ENCODE data around the gene SLC39A7. TPM values are rescaled to one million over a fixed set of nuclear protein-coding genes. Genes with fewer than 3 reads are reported as not detected.

Gene SLC39A7
- total and polyA plus RNA-seq, 4 donors = 8.9 to 112 (median 71.1) TPM

GRCh38 chr6:33171016-33171879 is 29.4 kb upstream of the SLC39A7 start:
- Histone ChIP-seq H3K36me3 (ENCODE audit: control insufficient read depth in 4 of 4, insufficient read depth in 3 of 4, low read depth in 1 of 4, low read length in 3 of 4) (no peaks in the 10 kb centered on the region), H3K9ac (ENCODE audit: low read depth in 1 of 2, low read length in 2 of 2) (no peak overlapping the region), H3K4me1 (ENCODE audit: control insufficient read depth in 4 of 4, insufficient read depth in 4 of 4, low read length in 3 of 4) (no peaks in the 10 kb centered on the region), H3K9me3 (ENCODE audit: control insufficient read depth in 4 of 4, low read length in 3 of 4) (no peaks in the 10 kb centered on the region), H3K27me3 (ENCODE audit: control insufficient read depth in 4 of 4, insufficient read depth in 4 of 4, low read length in 3 of 4) (no peaks in the 10 kb centered on the region), H3K4me3 (ENCODE audit: low read depth in 1 of 3, low read length in 3 of 3) (no peak overlapping the region), H3K27ac (ENCODE audit: low read depth in 1 of 2, low read length in 2 of 2) (no peak overlapping the region)
- WGBS = 80% methylated on average over 11 of the region's 11 CpGs
- TF ChIP-seq ATF3 (IDR thresholded peaks at IDR 0.05) = no peak
- TF ChIP-seq RXRA (IDR thresholded peaks at IDR 0.05) = no peak
- TF ChIP-seq FOXA2 (IDR thresholded peaks at IDR 0.05) = no peak
- no peak for TF ChIP-seq MAX (IDR thresholded peaks at IDR 0.05)
- TF ChIP-seq NR2F2 (IDR thresholded peaks at IDR 0.05) = no peak
- no peak for TF ChIP-seq REST (IDR thresholded peaks at IDR 0.05)
- no peak for TF ChIP-seq TAF1 (conservative IDR thresholded peaks at IDR 0.05)
- DNase-seq (ENCODE audit: low spot score) = no peak

GRCh38 chr6:33171880-33172687 is 28.6 kb upstream of the SLC39A7 start:
- no peak overlapping the region for H3K9ac ChIP-seq (ENCODE audit: low read depth in 1 of 2, low read length in 2 of 2)
- H3K27me3 ChIP-seq (ENCODE audit: control insufficient read depth in 4 of 4, insufficient read depth in 4 of 4, low read length in 3 of 4) = no peaks in the 10 kb centered on the region
- H3K9me3 ChIP-seq (ENCODE audit: control insufficient read depth in 4 of 4, low read length in 3 of 4) = no peaks in the 10 kb centered on the region
- WGBS = 64% methylated on average over 8 of the region's 8 CpGs
- no peak overlapping the region for H3K4me3 ChIP-seq (ENCODE audit: low read depth in 1 of 3, low read length in 3 of 3)
- no peak for DNase-seq (ENCODE audit: low spot score)
- H3K4me1 ChIP-seq (ENCODE audit: control insufficient read depth in 4 of 4, insufficient read depth in 4 of 4, low read length in 3 of 4) = no peaks in the 10 kb centered on the region
- H3K36me3 ChIP-seq (ENCODE audit: control insufficient read depth in 4 of 4, insufficient read depth in 3 of 4, low read depth in 1 of 4, low read length in 3 of 4) = no peaks in the 10 kb centered on the region
- no peak overlapping the region for H3K27ac ChIP-seq (ENCODE audit: low read depth in 1 of 2, low read length in 2 of 2)
- TF ChIP-seq RXRA (IDR thresholded peaks at IDR 0.05) (no peak), NR2F2 (IDR thresholded peaks at IDR 0.05) (no peak), JUND (IDR thresholded peaks at IDR 0.05) (no peak), TAF1 (conservative IDR thresholded peaks at IDR 0.05) (no peak), SP1 (IDR thresholded peaks at IDR 0.05) (no peak), CTCF (IDR thresholded peaks at IDR 0.05; ENCODE audit: low read depth, low read length, missing input control) (no peak), EGR1 (IDR thresholded peaks at IDR 0.05; ENCODE audit: low read depth in 2 of 2) (no peak), HNF4A (conservative IDR thresholded peaks at IDR 0.05) (no peak), ZBTB33 (IDR thresholded peaks at IDR 0.05) (no peak), MAX (IDR thresholded peaks at IDR 0.05) (no peak), REST (IDR thresholded peaks at IDR 0.05) (no peak), YY1 (IDR thresholded peaks at IDR 0.05) (no peak), RAD21 (IDR thresholded peaks at IDR 0.05) (no peak), FOXA1 (IDR thresholded peaks at IDR 0.05) (no peak), FOXA2 (IDR thresholded peaks at IDR 0.05) (no peak), GABPA (IDR thresholded peaks at IDR 0.05 in 1 of 2, conservative IDR thresholded peaks at IDR 0.05 in 1 of 2) (no peak)

All from liver (tissue), 9 donors.